Ascending aorta (tissue), 2 donors: ENCODE results near the gene AQP12B. TPM values are rescaled to one million over a fixed set of nuclear protein-coding genes. Genes with fewer than 3 reads are reported as not detected.
"Not testable (repeated sequence)": the region's sequence is repeated elsewhere in the genome, so short reads cannot be mapped to it uniquely, and the experiment has no call there.

ENCODE experiments used
- DNase-seq, 2 donors: peaks; one replicate each; pipeline ENCODE4 v3.0.0-alpha.2; 2019; ENCODE audit warnings: low spot score in 2 of 2
- H3K27ac ChIP-seq, 2 donors: fragments of 200-600 bp; sonication (generic); one replicate each; pipeline ENCODE4 v1.5.1; 2016 to 2017; ENCODE audit warnings: mild to moderate bottlenecking in 1 of 2
- H3K27me3 ChIP-seq: fragments of 200-600 bp; sonication (generic); one replicate; pipeline ENCODE4 v1.5.1; 2017
- H3K36me3 ChIP-seq, 2 donors: fragments of 200-600 bp; sonication (generic); one replicate each; pipeline ENCODE4 v1.5.1; 2016
- H3K4me1 ChIP-seq, 2 donors: fragments of 200-600 bp; sonication (generic); one replicate each; pipeline ENCODE4 v1.5.1; 2016 to 2017; ENCODE audit warnings: mild to moderate bottlenecking in 1 of 2
- H3K4me3 ChIP-seq, 2 donors: fragments of 200-600 bp; sonication (generic); one replicate each; pipeline ENCODE4 v1.5.1; 2016 to 2017; ENCODE audit warnings: mild to moderate bottlenecking in 1 of 2
- H3K9me3 ChIP-seq, 2 donors: fragments of 200-600 bp; sonication (generic); one replicate each; pipeline ENCODE4 v1.5.1; 2016
- CTCF ChIP-seq, 3 experiments: fragments of 200-600 bp in 2 of 3; fragments of 450-650 bp in 1 of 3; sonication (generic) in 2 of 3; IDR thresholded peaks; one replicate each; pipeline ENCODE4 v1.5.1; 2016 to 2019; ENCODE audit warnings: antibody characterized with exemption in 3 of 3, mild to moderate bottlenecking in 1 of 3, moderate library complexity in 1 of 3
- intact Hi-C: fragments of 100-400 bp; cut with DNase I; formaldehyde crosslinking; loops from one replicate; pipeline ENCODE4 v1.15.1; 2023
- total RNA-seq: library from RNA; depleted of rRNA; stranded (reverse); fragments of >200 nt; gene quantifications from one replicate; pipeline ENCODE4 v1.1.0, GENCODE V29; 2016

Gene AQP12B
- total RNA-seq, 1 donor from 2014 or later: not detected

GRCh38 chr2:240696469-240696868, 13.8 kb upstream of the AQP12B start:
- H3K36me3 ChIP-seq, H3K27me3 ChIP-seq, H3K4me1 ChIP-seq, intact Hi-C loops, H3K9me3 ChIP-seq, H3K4me3 ChIP-seq, H3K27ac ChIP-seq: not testable (repeated sequence)
- peak in 1 of 2 donors; percentile 5 for DNase-seq

- intact Hi-C loops, H3K4me3 ChIP-seq, DNase-seq, H3K27ac ChIP-seq, H3K4me1 ChIP-seq, H3K27me3 ChIP-seq, H3K9me3 ChIP-seq, H3K36me3 ChIP-seq: not testable (repeated sequence)
These were observed 12.9 kb upstream of the AQP12B start for GRCh38 chr2:240695593-240695992.

GRCh38 chr2:240694304-240694703, 11.6 kb upstream of the AQP12B start:
- DNase-seq, H3K4me1 ChIP-seq, intact Hi-C loops, H3K27ac ChIP-seq, H3K27me3 ChIP-seq, H3K9me3 ChIP-seq, H3K4me3 ChIP-seq, H3K36me3 ChIP-seq: not testable (repeated sequence)

- H3K4me3 ChIP-seq, intact Hi-C loops, H3K4me1 ChIP-seq, H3K9me3 ChIP-seq, H3K27ac ChIP-seq, DNase-seq, H3K36me3 ChIP-seq, H3K27me3 ChIP-seq: not testable (repeated sequence)
These were observed 10.2 kb upstream of the AQP12B start for GRCh38 chr2:240692583-240693561.

- intact Hi-C loops, H3K4me1 ChIP-seq, DNase-seq, H3K9me3 ChIP-seq, H3K27ac ChIP-seq, H3K36me3 ChIP-seq, H3K4me3 ChIP-seq, H3K27me3 ChIP-seq: not testable (repeated sequence)
These were observed 9.1 kb upstream of the AQP12B start, which contains the start of gene AQP12A for GRCh38 chr2:240691631-240692420. Gene AQP12A (plus strand): TSS chr2:240691866. CDS start chr2:240691914, 48 bp downstream.

- H3K9me3 ChIP-seq, H3K4me3 ChIP-seq, H3K27ac ChIP-seq, H3K27me3 ChIP-seq, intact Hi-C loops, H3K4me1 ChIP-seq, DNase-seq, H3K36me3 ChIP-seq: not testable (repeated sequence)
These were observed 8.4 kb upstream of the AQP12B start for GRCh38 chr2:240691075-240691427.

- DNase-seq, H3K27ac ChIP-seq, H3K36me3 ChIP-seq, H3K4me3 ChIP-seq, H3K4me1 ChIP-seq, H3K9me3 ChIP-seq, intact Hi-C loops, H3K27me3 ChIP-seq: not testable (repeated sequence)
These were observed 7.9 kb upstream of the AQP12B start for GRCh38 chr2:240690421-240691074.

- Histone ChIP-seq H3K4me1 (no peaks in the 10 kb centered on the region), H3K4me3 (no peak overlapping the region), H3K27me3 (no peaks in the 10 kb centered on the region), H3K9me3 (no peaks in the 10 kb centered on the region), H3K27ac (no peak overlapping the region), H3K36me3 (no peaks in the 10 kb centered on the region)
- DNase-seq: no peak
- intact Hi-C loops: no loop called here
- no peak for TF ChIP-seq CTCF (IDR thresholded peaks at IDR 0.05)
These were observed 7.3 kb upstream of the AQP12B start for GRCh38 chr2:240689975-240690374.

- Histone ChIP-seq H3K36me3 (no peaks in the 10 kb centered on the region), H3K9me3 (no peaks in the 10 kb centered on the region), H3K27me3 (no peaks in the 10 kb centered on the region), H3K4me3 (no peak overlapping the region), H3K4me1 (no peaks in the 10 kb centered on the region), H3K27ac (no peak overlapping the region)
- DNase-seq: no peak
- intact Hi-C loops: no loop called here
- no peak for TF ChIP-seq CTCF (IDR thresholded peaks at IDR 0.05)
These were observed 5.9 kb upstream of the AQP12B start for GRCh38 chr2:240688553-240688919.
